Measurements from ENCODE around the gene RBM14.
A peak's percentile ranks its signal among the peaks of the same experiment; 100 is the strongest.
"Not testable (repeated sequence)": the region's sequence is repeated elsewhere in the genome, so short reads cannot be mapped to it uniquely, and the experiment has no call there.

Gene RBM14

DNA sequence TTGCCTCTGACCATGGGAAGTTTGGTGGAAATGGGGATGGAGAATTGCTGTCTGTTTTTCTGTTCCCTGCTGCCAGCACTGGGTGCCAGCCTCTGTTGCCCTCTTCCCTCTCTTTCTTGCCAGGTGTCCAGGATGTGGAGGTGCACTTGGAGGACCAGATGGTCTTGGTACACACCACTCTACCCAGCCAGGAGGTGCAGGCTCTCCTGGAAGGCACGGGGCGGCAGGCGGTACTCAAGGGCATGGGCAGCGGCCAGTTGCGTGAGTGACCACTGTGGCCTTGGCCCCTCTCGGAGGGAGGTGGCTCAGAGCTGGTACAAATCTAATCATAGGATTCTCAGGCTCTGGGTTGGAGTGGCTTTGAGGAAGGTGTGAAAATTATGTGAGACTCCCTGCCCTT is 17.4 kb upstream of the RBM14 start:
- no peak for DNase-seq

DNA sequence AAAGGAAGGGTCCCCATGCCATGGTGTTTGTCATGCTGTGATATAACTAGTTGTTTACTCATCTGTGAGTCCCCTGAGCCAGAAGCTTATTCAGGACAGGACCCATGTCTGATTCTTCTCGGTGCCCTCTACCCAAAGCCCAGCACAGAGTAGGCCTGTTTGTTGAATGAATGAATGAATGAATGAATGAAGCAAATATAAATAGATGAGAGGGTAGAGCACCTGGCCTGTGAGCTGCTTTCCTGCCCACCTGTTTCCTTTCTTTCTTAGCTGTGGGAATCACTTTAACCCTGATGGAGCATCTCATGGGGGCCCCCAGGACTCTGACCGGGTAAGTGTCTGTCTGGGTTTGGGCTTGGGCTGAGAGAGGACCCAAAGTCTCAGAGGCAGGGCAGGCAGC is 16.2 kb upstream of the RBM14 start:
- no peak for DNase-seq

DNA sequence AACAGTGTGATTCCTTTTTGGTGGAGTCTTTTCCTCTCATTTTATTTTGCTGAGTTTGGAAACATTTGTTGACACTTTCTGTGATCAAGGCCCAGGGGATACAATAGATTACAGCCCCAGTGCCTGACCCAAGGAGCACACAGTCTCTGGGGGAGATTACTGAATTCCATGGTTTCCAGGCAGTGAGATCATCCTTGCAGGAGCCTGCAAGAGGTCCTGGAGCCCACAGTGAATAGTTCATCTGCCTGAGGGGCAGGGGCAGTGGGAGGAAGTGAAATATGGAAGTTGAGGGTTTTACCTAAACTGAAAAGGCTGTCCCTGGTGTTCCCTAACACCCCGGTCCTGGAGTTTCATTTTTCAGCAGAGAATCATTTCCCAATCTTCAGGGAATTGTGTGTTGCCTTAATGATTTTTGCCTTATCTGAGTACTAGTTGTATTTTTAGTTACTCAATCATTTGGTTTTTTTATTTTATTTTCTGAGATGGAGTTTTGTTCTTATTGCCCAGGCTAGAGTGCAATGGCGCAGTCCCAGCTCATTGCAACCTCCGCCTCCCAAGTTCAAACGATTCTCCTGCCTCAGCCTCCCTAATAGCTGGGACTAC is 15.7 kb upstream of the RBM14 start:
- no peak for DNase-seq

DNA sequence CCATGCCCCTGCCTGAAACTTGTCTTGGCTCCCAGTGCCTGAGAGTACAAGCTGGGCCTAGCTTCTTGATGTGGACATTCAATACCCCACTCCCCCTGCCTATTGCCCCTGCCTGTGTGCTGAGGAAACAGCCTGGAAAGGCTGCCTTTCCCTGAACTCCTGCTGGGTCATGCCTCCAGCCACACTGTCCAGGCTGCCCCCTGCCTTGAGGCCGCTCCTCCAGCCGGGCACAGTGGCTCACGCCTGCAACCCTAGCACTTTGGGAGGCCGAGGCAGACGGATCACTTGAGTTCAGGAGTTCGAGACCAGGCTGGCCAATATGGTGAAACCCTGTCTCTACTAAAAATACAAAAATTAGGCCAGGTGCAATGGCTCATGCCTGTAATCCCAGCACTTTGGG is 13.4 kb upstream of the RBM14 start:
- no peak for DNase-seq

DNA sequence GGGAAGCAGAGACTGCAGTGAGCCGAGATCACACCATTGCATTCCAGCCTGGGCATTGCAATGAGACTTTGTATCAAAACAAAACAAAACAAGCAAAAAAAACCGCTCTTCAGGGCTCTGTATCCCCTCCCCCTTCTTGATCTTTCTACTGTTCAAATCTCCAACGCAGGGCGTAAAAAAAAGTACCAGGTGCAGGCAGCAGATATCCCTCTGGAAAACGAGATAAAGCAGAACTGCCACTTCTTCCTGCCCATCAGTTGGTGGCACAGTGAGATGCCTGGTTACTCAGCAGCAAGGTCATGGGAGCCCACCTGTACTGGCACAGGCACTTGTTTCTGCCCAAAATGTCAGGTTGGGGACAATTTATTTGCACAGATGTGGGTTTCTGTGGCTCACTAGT is 12.3 kb upstream of the RBM14 start:
- no peak for DNase-seq

DNA sequence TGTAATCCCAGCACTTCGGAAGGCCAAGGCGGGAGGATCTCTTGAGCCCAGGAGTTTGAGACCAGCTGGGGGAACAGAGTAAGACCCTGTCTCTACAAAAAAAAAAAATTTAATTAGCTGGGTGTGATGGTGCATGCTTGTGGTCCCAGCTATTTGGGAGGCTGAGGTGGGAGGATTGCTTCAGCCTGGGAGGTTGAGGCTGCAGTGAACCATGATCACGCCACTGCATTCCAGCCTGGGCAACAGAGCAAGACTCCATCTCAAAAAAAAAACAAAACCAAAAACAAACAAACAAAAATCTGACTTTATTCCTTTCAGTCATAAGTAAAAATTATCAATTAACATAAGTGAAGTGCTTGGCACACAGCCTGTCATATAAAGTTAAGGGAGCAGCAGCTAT is 9.8 kb upstream of the RBM14 start:
- DNase-seq = not testable (repeated sequence)

DNA sequence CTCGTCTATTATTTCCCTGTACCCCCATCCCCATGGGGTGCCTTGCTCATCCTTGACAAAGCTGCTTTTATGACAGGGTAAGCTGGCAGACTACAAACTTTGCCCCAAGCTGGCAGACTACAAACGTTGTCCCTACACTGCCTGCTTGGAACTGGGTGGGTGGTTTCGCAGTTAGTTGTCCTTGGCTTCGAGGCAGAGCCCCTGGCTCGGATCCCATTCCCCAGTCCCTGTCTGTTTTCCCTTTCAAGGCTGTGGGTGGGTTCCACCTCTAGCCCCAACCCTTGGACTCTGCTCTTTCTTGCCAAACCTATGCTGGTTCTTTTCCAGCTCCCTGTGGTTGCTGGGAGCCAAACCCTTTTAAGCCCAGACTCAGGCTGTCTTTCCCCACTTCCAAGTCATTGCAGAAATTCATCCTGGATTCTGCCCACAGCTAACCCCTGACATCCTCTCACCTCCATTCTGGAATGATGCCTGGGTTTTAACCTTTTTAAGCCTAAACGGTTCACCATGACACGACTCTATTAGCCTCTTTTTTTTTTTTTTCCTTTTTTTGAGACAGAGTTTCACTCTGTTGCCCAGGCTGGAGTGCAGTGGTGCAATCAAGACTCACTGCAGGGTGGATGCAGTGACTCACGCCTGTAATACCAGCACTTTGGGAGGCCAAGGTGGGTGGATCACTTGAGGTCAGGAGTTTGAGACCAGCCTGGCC is 9.2 kb upstream of the RBM14 start:
- DNase-seq = no peak

DNA sequence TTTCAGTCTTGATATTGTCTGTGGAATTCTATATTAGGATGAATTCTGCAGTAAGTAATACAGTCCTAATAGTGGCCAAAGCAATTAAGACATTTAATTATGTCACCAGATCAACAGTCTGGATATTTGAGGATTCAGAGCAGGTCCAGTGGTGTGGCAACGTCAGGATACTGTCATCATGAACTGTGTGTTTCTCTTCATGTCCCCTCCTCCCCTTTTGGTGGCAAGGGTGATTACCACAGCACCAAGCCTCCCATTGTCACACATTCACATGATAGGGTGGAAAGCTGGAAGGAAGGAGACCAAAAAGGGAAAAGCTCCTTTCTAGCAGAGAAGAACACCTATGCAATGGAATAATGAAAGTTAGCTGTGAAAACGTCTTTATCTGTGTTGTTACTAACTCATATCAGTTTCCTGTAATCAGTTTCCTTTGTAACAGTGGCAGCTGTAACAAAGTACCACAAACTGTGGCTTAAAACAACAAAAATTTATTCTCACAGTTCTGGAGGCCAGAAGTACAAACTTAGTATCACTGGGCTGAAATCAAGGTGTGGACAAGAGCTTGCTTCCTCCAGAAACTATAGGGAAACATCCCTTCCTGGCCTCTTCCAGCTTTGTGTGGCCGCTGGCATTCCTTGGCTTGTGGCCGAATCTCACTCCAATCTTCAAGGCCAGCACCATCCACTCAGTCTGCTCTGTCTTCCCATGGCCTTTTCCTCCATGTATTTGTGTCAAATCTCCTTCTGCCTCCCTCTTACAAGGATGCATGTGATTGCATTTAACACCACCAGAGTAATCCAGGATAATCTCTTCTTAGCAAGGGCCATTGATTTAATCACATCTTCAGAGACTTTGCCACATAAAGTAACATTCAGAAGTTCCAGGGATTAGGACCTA is 6.5 kb upstream of the RBM14 start:
- DNase-seq = no peak

DNA sequence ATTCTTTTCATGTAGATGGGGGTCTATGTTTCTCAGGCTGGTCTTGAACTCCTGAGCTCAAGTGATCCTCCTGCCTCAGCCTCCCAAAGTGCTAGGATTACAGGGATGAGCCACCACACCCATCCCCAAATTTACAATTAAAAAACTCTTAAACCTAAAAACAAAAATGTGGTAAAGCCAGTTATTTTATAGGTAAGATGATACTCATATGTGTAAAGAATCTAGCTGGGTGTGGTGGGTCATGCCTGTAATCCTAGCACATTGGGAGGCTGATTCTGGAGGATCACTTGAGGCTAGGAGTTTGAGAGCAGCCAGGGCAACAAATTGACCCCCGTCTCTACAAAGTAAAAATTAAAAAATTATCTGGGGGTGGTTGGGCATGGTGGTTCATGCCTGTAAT is 4.0 kb upstream of the RBM14 start:
- DNase-seq = no peak

DNA sequence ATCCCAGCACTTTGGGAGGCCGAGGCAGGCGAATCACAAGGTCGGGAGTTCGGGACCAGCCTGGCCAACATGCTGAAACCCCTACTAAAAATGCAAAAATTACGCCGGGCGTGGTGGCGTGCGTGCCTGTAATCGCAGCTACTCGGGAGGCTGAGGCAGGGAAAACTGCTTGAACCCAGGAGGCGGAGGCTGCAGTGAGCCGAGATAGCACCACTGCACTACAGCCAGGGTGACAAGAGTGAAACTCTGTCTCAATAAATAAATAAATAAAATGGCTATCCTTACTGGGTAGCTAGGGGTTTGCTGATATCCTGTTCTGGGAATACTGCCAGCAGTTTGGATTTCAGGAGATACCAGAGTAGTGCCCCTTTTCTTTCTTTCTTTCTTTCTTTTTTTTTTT is 2.4 kb upstream of the RBM14 start:
- no peak for DNase-seq

DNA sequence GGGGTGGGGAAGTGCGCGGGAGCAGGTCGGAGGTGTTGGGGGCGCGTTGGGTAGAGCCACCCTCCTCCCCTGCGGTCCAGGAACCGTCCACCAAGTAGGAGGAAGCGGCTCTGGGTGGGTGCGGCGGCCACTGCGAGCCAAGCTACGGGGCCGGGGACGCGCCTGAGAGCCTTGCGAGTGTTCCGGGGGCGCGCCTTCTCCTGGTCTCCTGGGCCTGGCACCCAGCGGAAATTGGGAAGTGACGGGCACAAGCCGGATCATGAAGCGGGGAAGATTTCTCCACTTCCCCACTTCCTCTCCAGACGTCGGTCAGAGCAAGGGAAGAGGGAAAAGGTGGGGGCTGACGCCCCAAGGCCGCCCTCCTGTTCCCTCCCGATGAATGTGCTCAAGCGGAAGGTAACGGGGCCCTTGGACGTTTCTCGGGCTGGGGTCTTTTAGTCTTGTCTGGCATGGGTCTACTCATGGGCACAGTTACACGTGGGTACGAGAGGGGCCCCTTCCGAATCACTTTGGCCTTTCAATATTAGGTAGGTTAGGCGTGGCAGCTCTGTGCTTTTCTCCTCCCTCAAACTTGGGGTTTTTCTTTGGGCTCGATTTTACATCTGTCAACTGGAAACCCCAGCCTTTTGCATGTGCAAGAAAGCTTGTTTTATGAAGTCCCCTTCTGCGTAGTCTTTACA is 865 bp downstream of the RBM14 start:
- DNase-seq = peak; percentile 43 to 67

DNA sequence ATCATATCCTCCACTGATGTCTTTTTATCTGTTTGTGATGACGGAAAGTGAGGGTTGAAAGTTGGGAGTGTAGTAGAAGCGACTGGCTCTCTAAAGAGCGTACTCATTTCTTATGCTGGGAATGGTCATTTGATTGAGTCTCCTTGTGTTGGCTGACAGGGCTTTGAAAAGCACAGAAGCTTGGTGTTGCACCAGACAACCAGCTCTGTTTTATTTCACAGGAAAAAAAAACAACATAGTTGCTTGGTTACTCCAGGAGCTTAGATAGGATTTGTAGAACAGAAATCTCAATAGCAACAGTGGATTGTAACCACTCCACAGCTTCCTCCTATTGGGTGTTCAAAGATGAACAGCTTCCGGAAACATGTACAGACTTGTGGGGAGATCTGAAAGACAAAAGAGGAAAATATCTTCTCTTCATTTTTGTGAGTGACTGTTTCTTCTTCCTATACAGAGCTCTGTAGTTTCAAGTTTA is 2.7 kb downstream of the RBM14 start:
- DNase-seq = no peak

DNA sequence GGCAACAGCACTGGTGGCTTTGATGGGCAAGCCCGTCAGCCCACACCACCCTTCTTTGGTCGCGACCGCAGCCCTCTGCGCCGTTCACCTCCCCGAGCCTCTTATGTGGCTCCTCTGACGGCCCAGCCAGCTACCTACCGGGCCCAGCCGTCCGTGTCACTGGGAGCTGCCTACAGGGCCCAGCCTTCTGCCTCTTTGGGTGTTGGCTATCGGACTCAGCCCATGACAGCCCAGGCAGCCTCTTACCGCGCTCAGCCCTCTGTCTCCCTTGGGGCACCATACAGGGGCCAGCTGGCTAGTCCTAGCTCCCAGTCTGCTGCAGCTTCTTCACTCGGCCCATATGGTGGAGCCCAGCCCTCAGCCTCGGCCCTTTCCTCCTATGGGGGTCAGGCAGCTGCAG is 8.0 kb downstream of the RBM14 start:
- DNase-seq = no peak

DNA sequence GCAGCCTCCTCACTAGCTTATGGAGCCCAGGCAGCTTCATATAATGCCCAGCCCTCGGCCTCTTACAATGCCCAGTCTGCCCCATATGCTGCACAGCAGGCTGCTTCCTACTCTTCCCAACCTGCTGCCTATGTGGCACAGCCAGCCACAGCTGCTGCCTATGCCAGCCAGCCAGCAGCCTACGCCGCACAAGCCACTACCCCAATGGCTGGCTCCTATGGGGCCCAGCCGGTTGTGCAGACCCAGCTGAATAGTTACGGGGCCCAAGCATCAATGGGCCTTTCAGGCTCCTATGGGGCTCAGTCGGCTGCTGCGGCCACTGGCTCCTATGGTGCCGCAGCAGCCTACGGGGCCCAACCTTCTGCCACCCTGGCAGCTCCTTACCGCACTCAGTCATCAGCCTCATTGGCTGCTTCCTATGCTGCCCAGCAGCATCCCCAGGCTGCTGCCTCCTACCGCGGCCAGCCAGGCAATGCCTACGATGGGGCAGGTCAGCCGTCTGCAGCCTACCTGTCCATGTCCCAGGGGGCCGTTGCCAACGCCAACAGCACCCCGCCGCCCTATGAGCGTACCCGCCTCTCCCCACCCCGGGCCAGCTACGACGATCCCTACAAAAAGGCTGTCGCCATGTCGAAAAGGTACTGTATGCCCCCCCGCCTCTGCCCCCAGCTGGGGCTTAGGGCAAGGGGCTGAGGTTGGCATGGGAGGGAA is 8.8 kb downstream of the RBM14 start:
- no peak for DNase-seq

DNA sequence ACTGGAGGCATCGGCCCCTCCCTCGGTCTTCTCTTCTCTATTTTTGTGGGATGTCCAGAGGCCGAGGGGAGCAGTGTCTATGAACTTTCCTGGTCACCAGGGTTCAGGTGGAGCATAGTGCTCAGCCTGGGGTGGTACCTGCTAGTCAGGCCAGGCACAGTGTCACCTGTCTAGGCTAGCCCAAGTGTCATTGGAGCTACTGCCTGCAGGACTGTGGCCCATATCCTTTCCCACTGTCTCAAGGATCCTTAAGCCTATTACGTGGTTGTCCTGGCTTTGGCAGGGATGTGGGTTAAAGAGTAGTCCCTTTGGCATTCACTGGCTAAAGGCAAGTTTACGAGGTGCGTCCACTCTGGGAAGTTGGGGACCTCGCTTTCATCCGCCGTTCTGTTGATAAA is 9.3 kb downstream of the RBM14 start:
- no peak for DNase-seq

DNA sequence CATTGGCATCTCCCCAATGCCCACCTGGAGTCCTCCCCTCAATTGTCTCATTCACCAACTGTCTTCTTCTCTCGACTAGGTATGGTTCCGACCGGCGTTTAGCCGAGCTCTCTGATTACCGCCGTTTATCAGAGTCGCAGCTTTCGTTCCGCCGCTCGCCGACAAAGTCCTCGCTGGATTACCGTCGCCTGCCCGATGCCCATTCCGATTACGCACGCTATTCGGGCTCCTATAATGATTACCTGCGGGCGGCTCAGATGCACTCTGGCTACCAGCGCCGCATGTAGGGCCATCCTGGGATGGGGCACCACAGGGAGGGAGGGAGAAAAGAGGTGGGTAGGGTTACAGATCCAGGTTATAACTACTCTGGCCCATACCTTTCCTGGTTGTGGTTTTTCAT is 10.0 kb downstream of the RBM14 start:
- no peak for DNase-seq

DNA sequence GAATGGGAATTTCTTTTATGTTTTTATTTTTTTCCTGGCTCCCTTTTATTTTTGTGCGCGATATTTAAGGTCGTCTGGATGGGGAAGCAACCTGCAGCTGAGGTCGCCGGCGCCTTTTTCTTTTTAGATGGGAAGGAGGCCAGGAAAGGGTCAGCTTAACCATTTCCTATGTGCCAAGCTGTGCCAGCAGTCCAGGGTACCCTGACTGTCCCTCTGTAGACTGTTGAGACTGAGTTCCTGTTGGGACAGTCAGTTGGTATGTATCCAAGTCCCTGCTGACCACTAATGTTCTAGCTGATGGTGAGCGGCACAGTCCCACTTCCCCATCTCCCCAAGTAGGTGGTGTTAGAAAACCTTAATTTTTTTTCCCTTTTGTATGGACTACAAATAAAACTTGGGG is 10.5 kb downstream of the RBM14 start:
- DNase-seq = no peak

DNA sequence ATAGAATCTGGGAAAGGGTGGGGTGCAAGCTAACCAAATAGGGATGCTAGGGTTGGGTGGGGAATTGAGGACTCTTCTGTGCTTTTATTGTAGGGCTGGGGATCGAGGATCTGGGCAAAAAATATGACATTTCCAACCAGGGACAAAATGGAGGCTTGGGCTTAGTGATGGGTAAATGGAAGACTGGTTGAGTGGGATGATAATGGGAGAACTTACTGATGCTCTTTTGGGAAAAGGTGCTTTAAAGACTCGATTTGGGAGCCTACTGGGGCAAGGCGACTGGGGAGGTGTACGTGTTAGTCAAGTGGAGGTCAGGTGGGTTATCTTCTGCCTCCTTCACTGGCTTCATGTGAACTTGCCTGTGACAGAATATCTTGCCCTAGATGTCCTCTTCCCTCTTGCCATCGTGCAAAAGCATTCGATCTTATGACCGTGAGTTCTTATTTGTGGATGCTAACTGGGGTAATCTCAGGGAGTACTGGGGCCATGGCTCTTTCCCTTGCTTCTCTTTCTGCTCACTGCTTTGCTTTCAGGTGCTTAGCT is 11.7 kb downstream of the RBM14 start:
- no peak for DNase-seq

DNA sequence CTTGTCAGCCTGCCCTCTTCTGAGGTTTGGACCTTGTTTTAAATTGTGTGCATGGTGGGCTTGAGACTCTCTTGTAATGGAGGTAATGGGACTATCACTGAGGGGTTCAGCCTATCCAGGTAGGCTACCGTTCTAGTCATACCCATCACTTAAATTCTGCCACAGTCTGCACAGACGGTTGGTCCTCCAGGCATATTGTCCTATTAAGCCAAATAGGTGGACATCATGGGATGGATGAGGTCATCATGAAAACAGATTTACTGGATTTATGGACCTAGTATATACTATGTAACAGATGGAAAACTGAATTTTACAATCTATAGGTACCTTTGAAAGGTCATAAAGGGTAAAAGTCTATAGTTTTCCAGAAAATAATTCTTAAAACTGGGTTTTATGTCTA is 12.9 kb downstream of the RBM14 start:
- no peak for DNase-seq

DNA sequence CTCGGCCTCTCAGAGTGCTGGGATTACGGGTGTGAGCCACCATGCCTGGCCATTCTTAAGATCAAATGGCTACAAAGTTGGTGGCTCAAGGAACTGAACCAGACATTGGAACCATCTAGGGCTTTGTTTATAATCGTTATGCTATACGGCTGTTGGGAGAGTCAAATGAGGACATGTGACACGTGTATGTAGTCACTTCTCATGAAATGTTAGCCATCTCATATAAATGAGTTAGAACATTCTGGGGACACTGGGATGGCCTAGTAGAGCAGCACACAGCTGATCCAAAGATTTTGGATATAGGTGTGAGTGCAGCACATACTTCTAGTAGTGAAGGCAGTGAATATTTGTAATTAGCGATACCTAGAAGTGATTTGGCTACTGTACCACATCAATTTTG is 15.5 kb downstream of the RBM14 start:
- no peak for DNase-seq

DNA sequence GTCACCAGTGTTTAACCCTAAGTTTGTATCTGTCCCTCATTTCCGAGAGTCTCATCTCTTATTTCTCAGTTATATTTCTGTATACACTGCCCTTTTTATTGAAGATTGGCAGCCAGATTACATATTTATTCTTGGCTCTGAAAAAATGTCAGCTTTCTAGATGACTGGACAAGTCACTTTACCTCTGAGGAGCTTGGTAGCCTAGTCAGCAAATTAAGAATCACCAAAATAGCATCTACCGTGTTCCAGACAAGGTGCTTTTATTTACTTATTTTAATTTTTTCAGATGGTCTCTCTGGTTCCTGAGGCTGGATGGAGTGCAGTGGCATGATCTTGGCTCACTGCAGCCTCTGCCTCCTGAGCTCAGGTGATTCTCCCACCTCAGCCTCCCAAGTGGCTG is 16.5 kb downstream of the RBM14 start:
- no peak for DNase-seq

DNA sequence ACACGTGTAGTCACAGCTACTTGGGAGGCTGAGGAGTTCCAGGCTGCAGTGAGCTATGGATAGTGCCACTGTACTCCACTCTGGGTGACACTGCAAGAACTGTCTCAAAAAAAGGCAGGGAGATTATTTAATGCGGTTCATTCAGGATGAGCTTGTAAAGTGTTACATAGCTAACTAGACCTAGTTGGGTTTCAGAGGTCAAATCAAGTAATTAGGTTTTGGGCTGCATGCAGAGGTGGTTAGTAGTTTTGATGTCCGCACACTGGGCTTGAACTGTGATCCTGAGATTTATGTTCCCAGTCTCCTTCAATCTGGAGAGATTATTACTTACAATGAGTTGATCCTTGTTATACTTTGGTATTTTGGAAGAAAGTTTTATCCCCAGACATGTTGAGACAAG is 20.0 kb downstream of the RBM14 start:
- no peak for DNase-seq
